Cardiac ventricle fibroblast (primary cell): ENCODE results near the gene USP26. TPM values are rescaled to one million over a fixed set of nuclear protein-coding genes. Genes with fewer than 3 reads are reported as not detected.

ENCODE experiments used
- total RNA-seq: library from RNA; depleted of rRNA; stranded (reverse); fragments of >200 nt; gene quantifications from 2 replicates; pipeline ENCODE4 v1.2.3, GENCODE V29; 2015

The USP26 gene, protein sequence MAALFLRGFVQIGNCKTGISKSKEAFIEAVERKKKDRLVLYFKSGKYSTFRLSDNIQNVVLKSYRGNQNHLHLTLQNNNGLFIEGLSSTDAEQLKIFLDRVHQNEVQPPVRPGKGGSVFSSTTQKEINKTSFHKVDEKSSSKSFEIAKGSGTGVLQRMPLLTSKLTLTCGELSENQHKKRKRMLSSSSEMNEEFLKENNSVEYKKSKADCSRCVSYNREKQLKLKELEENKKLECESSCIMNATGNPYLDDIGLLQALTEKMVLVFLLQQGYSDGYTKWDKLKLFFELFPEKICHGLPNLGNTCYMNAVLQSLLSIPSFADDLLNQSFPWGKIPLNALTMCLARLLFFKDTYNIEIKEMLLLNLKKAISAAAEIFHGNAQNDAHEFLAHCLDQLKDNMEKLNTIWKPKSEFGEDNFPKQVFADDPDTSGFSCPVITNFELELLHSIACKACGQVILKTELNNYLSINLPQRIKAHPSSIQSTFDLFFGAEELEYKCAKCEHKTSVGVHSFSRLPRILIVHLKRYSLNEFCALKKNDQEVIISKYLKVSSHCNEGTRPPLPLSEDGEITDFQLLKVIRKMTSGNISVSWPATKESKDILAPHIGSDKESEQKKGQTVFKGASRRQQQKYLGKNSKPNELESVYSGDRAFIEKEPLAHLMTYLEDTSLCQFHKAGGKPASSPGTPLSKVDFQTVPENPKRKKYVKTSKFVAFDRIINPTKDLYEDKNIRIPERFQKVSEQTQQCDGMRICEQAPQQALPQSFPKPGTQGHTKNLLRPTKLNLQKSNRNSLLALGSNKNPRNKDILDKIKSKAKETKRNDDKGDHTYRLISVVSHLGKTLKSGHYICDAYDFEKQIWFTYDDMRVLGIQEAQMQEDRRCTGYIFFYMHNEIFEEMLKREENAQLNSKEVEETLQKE
- total RNA-seq: not detected in 2 replicates

DNA sequence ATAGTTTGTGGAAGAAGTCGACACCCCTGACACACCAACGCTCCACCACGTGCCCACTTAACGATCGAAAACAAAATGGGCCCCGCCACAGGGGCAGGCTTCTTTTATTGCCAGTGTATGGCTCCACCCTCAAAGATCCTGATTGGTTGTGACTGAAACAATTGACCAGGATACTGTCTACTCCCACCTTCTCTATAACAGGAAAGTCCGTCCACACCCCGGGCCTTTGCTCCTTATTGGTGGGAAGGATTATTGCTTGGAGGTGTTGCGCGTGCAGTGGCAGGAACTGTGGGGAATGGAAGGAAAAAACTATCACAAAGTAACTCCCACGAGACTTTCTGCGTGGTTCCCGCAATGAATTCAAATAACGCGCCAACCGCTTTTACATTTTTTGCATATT is at the start of gene USP26:
Gene USP26, minus strand, starts transcription at position 79 of the 400 bp plus-strand sequence. CDS start 68,889 bp downstream, outside the sequence.

Other genes with a start within 250 kb of the USP26 start
- 0.05 TPM in 1 of 2 replicates, not detected in the other for gene HS6ST2, start 138.5 kb downstream of the USP26 start, total RNA-seq
- not detected in 2 replicates for gene TFDP3, start 121.2 kb upstream of the USP26 start, total RNA-seq